AG04450 (cell line): ENCODE data around the gene ETDB. TPM values are rescaled to one million over a fixed set of nuclear protein-coding genes. Genes with fewer than 3 reads are reported as not detected.
"Not testable (repeated sequence)": the region's sequence is repeated elsewhere in the genome, so short reads cannot be mapped to it uniquely, and the experiment has no call there.

ENCODE experiments used
- CTCF ChIA-PET: fragments of 300-600, 350-600 bp; formaldehyde crosslinking; extraction: SDS; loops from one replicate; lab custom pipeline; 2022; ENCODE audit warnings: antibody characterized with exemption, inconsistent platforms; lab: Charles Lee
- POLR2A ChIA-PET: fragments of 350-600 bp; formaldehyde crosslinking; extraction: SDS; loops from one replicate; lab custom pipeline; 2021; ENCODE audit warnings: antibody characterized with exemption, inconsistent platforms; lab: Yijun Ruan, JAX
- DNase-seq: peaks from one replicate; pipeline ENCODE4 v3.0.0-alpha.2; 2011; ENCODE audit warnings: low read depth, low spot score
- H3K27ac ChIP-seq: one replicate; pipeline ENCODE4 v1.5.1; 2012; ENCODE audit warnings: low read depth, low read length, control low read depth
- H3K27me3 ChIP-seq: one replicate; pipeline ENCODE4 v1.6.0; 2012; ENCODE audit warnings: low read length; ENCODE audit not compliant: control insufficient read depth, insufficient read depth
- H3K4me3 ChIP-seq: 2 replicates; pipeline ENCODE4 v1.5.1; 2011; ENCODE audit warnings: mild to moderate bottlenecking, low read depth, low read length, control low read depth
- H3K9me3 ChIP-seq: 2 replicates; pipeline ENCODE4 v1.5.1; 2012; ENCODE audit warnings: low read length; ENCODE audit not compliant: control insufficient read depth, insufficient read depth
- CTCF ChIP-seq: IDR thresholded peaks from 2 replicates; pipeline ENCODE4 v1.5.1; 2011; ENCODE audit warnings: low read depth, low read length, control low read depth, inconsistent platforms
- polyA plus RNA-seq: library from polyadenylated mRNA; depleted of rRNA; stranded (reverse); fragments of >200 nt; gene quantifications from 2 replicates; pipeline ENCODE4 v1.2.3, GENCODE V29; 2011

ETDB gene
- polyA plus RNA-seq, 1 experiment = not detected

- POLR2A ChIA-PET = no interaction called here
Measured at GRCh38 chrX:135112743-135113142, 7.6 kb downstream of the ETDB start.

GRCh38 chrX:135112096-135112729 lies 8.1 kb downstream of the ETDB start:
- H3K4me3 ChIP-seq = no peak overlapping the region
- DNase-seq = no peak
- ChIA-PET POLR2A (no interaction called here), CTCF (interaction anchor here (0.5 to 0.9 kb wide), 2 partner anchors 26 to 453 kb away, joined by 4 to 5 read pairs; no protein-coding TSS in a partner anchor)
- H3K27ac ChIP-seq = no peak overlapping the region
- peak; percentile 74 for TF ChIP-seq CTCF
- no peaks in the 10 kb centered on the region for H3K27me3 ChIP-seq
- H3K9me3 ChIP-seq = no peaks in the 10 kb centered on the region

More at GRCh38 chrX:135112743-135113142, 7.6 kb downstream of the ETDB start:
- Histone ChIP-seq H3K4me3 (no peak overlapping the region), H3K9me3 (no peaks in the 10 kb centered on the region), H3K27me3 (no peaks in the 10 kb centered on the region), H3K27ac (no peak overlapping the region)
- no peak for TF ChIP-seq CTCF
- CTCF ChIA-PET = interaction anchor here (0.5 kb wide), 1 partner anchor 453 kb away, joined by 4 read pairs; no protein-coding TSS in a partner anchor
- DNase-seq = no peak

GRCh38 chrX:135109554-135109953 lies 10.8 kb downstream of the ETDB start:
- H3K4me3 ChIP-seq = no peak overlapping the region
- no peaks in the 10 kb centered on the region for H3K27me3 ChIP-seq
- ChIA-PET CTCF (no interaction called here), POLR2A (no interaction called here)
- no peak overlapping the region for H3K27ac ChIP-seq
- no peak for TF ChIP-seq CTCF
- no peak for DNase-seq
- H3K9me3 ChIP-seq = no peaks in the 10 kb centered on the region

GRCh38 chrX:135099493-135099783 lies 20.9 kb downstream of the ETDB start:
- CTCF ChIA-PET = no interaction called here
- H3K4me3 ChIP-seq = no peak overlapping the region

GRCh38 chrX:135097196-135097744 lies 23.1 kb downstream of the ETDB start:
- H3K9me3 ChIP-seq, H3K27ac ChIP-seq, DNase-seq, H3K27me3 ChIP-seq, CTCF ChIA-PET, POLR2A ChIA-PET: not testable (repeated sequence)
- peak overlapping the region; percentile 52; the same call in 1 of the 2 replicates for H3K4me3 ChIP-seq

More at GRCh38 chrX:135099493-135099783, 20.9 kb downstream of the ETDB start:
- POLR2A ChIA-PET = no interaction called here
- H3K27me3 ChIP-seq = peaks cover 8% of the 10 kb centered on the region
- H3K9me3 ChIP-seq = no peaks in the 10 kb centered on the region
- DNase-seq = no peak
- no peak overlapping the region for H3K27ac ChIP-seq
- no peak for TF ChIP-seq CTCF
